Measurements from ENCODE around the gene KDELR1.
"Not testable (repeated sequence)": the region's sequence is repeated elsewhere in the genome, so short reads cannot be mapped to it uniquely, and the experiment has no call there.

KDELR1 gene

GRCh38 chr19:48397263-48398101, 6.1 kb upstream of the KDELR1 start:
- no peak for DNase-seq

GRCh38 chr19:48396824-48397176, 5.4 kb upstream of the KDELR1 start:
- no peak for DNase-seq

- DNase-seq = no peak
Observed at GRCh38 chr19:48396016-48396823, 4.9 kb upstream of the KDELR1 start.

GRCh38 chr19:48395499-48395898, 4.1 kb upstream of the KDELR1 start:
- DNase-seq = no peak

- DNase-seq = no peak
Observed at GRCh38 chr19:48395170-48395455, 3.8 kb upstream of the KDELR1 start.

- no peak for DNase-seq
Observed at GRCh38 chr19:48394331-48395169, 3.2 kb upstream of the KDELR1 start.

GRCh38 chr19:48393559-48394330, 2.4 kb upstream of the KDELR1 start, which contains the start of gene GRIN2D:
Gene GRIN2D (plus strand): TSS chr19:48393668. CDS start chr19:48398393, 4,725 bp downstream.
- DNase-seq = peak; percentile 71

- DNase-seq = no peak
Observed at GRCh38 chr19:48392860-48393558, 1.7 kb upstream of the KDELR1 start.

GRCh38 chr19:48392006-48392344, 624 bp upstream of the KDELR1 start:
- DNase-seq = not testable (repeated sequence)

- DNase-seq = peak; percentile 89
Observed at GRCh38 chr19:48390188-48391099, 907 bp downstream of the KDELR1 start.

GRCh38 chr19:48386981-48387380, 4.4 kb downstream of the KDELR1 start:
- DNase-seq = no peak

GRCh38 chr19:48385461-48386087, 5.8 kb downstream of the KDELR1 start:
- no peak for DNase-seq

- no peak for DNase-seq
Observed at GRCh38 chr19:48382286-48382685, 9.1 kb downstream of the KDELR1 start.

- no peak for DNase-seq
Observed at GRCh38 chr19:48381178-48381950, 10.0 kb downstream of the KDELR1 start.

GRCh38 chr19:48379058-48379457, 12.3 kb downstream of the KDELR1 start:
- DNase-seq = no peak

GRCh38 chr19:48378194-48378570, 13.2 kb downstream of the KDELR1 start:
- no peak for DNase-seq

- no peak for DNase-seq
Observed at GRCh38 chr19:48373567-48373966, 17.8 kb downstream of the KDELR1 start.

GRCh38 chr19:48372904-48373303, 18.4 kb downstream of the KDELR1 start:
- DNase-seq = no peak

- not testable (repeated sequence) for DNase-seq
Observed at GRCh38 chr19:48371771-48372170, 19.6 kb downstream of the KDELR1 start.

GRCh38 chr19:48371367-48371766, 20.0 kb downstream of the KDELR1 start:
- no peak for DNase-seq
